Bronchial epithelial cell (primary cell): ENCODE results near the gene TPP2. TPM values are rescaled to one million over a fixed set of nuclear protein-coding genes. Genes with fewer than 3 reads are reported as not detected.

Source experiments
- DNase-seq: peaks from one replicate; pipeline ENCODE4 v3.0.0-alpha.2; 2010; ENCODE audit warnings: low read depth
- FAIRE-seq: peaks from 2 replicates; lab custom pipeline; 2011; peaks lifted over from hg19 to GRCh38; lab: Jason Lieb, UNC
- H3K27me3 ChIP-seq: 2 replicates; pipeline ENCODE4 v1.5.1; 2011; ENCODE audit warnings: low read length; ENCODE audit not compliant: control insufficient read depth, insufficient read depth
- H3K36me3 ChIP-seq: 2 replicates; pipeline ENCODE4 v1.5.1; 2011; ENCODE audit warnings: low read length; ENCODE audit not compliant: control insufficient read depth, insufficient read depth
- H3K4me3 ChIP-seq: 2 replicates; pipeline ENCODE4 v1.5.1; 2011; ENCODE audit warnings: mild to moderate bottlenecking, low read depth, low read length, control low read depth
- CTCF ChIP-seq: IDR thresholded peaks from 2 replicates; pipeline ENCODE4 v1.5.1; 2011; ENCODE audit warnings: mild to moderate bottlenecking, moderate library complexity, low read length, control low read depth, inconsistent platforms; ENCODE audit not compliant: insufficient read depth, severe bottlenecking
- total RNA-seq: library from RNA; depleted of rRNA; stranded (reverse); fragments of >200 nt; gene quantifications from 2 replicates; pipeline ENCODE4 v1.2.1, GENCODE V29; 2014

The TPP2 gene
- total RNA-seq, 1 donor from 2014 or later = 25.5 TPM

- Histone ChIP-seq H3K27me3 (no peaks in the 10 kb centered on the region), H3K4me3 (no peak overlapping the region), H3K36me3 (no peaks in the 10 kb centered on the region)
- DNase-seq (peak; percentile 89), FAIRE-seq (no peak)
- no peak for TF ChIP-seq CTCF
Observed at GRCh38 chr13:102687520-102687919, 90.7 kb downstream of the TPP2 start.

GRCh38 chr13:102688306-102688973, 91.7 kb downstream of the TPP2 start:
- Histone ChIP-seq H3K4me3 (no peak overlapping the region), H3K27me3 (no peaks in the 10 kb centered on the region), H3K36me3 (no peaks in the 10 kb centered on the region)
- DNase-seq (no peak), FAIRE-seq (no peak)
- TF ChIP-seq CTCF = no peak

GRCh38 chr13:102690883-102691282, 94.1 kb downstream of the TPP2 start:
- TF ChIP-seq CTCF = no peak
- no peaks in the 10 kb centered on the region for H3K36me3 ChIP-seq

GRCh38 chr13:102692491-102692826, 95.7 kb downstream of the TPP2 start:
- no peak for FAIRE-seq
- Histone ChIP-seq H3K36me3 (no peaks in the 10 kb centered on the region), H3K27me3 (no peaks in the 10 kb centered on the region), H3K4me3 (no peak overlapping the region)
- no peak for TF ChIP-seq CTCF
- no peak for DNase-seq

More at GRCh38 chr13:102690883-102691282, 94.1 kb downstream of the TPP2 start:
- DNase-seq (no peak), FAIRE-seq (no peak)
- Histone ChIP-seq H3K4me3 (no peak overlapping the region), H3K27me3 (no peaks in the 10 kb centered on the region)

- no peak for TF ChIP-seq CTCF
- no peak for DNase-seq
- Histone ChIP-seq H3K4me3 (no peak overlapping the region), H3K36me3 (no peaks in the 10 kb centered on the region), H3K27me3 (no peaks in the 10 kb centered on the region)
- FAIRE-seq = no peak
Observed at GRCh38 chr13:102693250-102693649, 96.5 kb downstream of the TPP2 start.

DNA sequence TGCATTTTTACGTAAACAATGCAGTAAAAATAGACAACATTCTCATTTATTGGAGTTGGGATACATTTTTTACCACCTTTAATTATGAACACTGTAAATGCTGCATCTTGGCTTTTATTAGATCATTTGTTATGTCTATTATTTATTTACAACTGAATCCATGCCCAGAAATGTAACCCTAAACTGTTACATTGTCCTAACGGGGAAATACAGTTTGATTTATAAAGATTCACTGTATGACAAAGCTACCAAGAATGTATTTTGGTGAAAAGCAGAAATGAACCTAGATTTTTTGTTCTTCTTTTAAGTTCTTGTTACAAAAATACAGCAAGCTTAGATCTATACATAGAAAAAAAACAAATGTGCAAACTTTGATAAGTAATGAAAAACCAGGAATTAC, 97.0 kb downstream of the TPP2 start:
- Histone ChIP-seq H3K27me3 (no peaks in the 10 kb centered on the region), H3K4me3 (no peak overlapping the region), H3K36me3 (no peaks in the 10 kb centered on the region)
- TF ChIP-seq CTCF = no peak
- peak; percentile 12 for DNase-seq
- no peak for FAIRE-seq
